ENCODE results near the gene GXYLT1. TPM values are rescaled to one million over a fixed set of nuclear protein-coding genes. Genes with fewer than 3 reads are reported as not detected.

Gene GXYLT1
- total RNA-seq, 1 donor from 2014 or later, result 11.6 TPM

DNA sequence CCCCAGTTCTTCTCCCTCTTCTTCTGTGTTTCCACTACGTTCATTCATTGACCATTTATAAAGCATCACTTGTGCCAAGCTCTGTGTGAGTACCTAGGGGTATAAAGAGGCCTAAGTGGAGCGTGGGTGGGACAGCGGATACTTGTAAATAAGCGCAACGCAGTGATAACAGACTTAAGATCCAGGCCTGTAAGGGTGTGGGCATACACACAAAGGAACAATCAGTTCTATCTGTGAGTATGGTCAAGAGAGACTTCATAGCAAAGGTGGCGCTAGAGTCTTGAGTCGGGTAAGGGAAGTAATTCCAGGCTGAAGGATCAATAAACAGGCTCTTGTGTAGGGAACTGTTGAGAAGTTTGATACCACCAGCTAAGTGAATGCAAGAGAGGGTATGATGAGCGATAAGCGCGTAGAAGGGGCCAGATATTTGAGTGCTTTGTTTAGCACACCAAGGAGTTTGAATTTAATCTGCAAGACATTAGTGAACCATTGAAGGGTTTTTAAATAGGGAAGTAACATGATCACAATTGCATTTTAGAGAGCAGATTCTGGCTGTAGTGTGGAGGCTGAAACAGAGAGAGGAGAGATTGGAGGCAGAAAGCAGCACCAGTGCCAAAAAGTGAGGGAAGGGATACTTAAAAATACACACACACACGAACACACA lies 1.0 kb upstream of the GXYLT1 start:
- TF ChIP-seq, protein P1, sequence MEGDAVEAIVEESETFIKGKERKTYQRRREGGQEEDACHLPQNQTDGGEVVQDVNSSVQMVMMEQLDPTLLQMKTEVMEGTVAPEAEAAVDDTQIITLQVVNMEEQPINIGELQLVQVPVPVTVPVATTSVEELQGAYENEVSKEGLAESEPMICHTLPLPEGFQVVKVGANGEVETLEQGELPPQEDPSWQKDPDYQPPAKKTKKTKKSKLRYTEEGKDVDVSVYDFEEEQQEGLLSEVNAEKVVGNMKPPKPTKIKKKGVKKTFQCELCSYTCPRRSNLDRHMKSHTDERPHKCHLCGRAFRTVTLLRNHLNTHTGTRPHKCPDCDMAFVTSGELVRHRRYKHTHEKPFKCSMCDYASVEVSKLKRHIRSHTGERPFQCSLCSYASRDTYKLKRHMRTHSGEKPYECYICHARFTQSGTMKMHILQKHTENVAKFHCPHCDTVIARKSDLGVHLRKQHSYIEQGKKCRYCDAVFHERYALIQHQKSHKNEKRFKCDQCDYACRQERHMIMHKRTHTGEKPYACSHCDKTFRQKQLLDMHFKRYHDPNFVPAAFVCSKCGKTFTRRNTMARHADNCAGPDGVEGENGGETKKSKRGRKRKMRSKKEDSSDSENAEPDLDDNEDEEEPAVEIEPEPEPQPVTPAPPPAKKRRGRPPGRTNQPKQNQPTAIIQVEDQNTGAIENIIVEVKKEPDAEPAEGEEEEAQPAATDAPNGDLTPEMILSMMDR (IDR thresholded peaks at IDR 0.05), result peak; percentile 27
- no peak for DNase-seq (ENCODE audit: low spot score)
- Mint-ChIP-seq H3K4me1 (ENCODE audit: low read depth) (peaks cover 37% of the 10 kb centered on the region), H3K4me3 (ENCODE audit: unreplicated experiment) (peak overlapping the region; percentile 72), H3K9me3 (ENCODE audit: low read depth) (no peaks in the 10 kb centered on the region), H3K27ac (ENCODE audit: unreplicated experiment) (peak overlapping the region; percentile 10), H3K36me3 (ENCODE audit: low read depth) (no peaks in the 10 kb centered on the region), H3K27me3 (ENCODE audit: low read depth) (no peaks in the 10 kb centered on the region)

DNA sequence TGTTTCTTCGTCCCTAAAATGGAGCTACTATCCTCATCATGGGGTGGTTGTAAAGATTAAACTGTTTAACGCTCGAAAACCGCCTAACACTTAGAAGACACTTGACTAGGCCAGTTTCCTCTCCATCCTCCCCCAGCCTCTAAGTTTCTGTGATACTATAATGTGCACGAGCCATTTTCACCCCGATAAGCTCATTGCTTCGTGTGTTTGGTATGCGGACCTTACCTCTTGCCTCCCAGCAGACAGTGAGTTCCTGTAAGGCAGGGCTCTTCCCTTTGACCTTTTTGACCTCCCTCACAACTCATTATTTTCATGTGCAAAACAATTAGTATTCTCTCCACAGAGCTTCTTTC lies 499 bp upstream of the GXYLT1 start:
- Mint-ChIP-seq H3K27me3 (ENCODE audit: low read depth) (no peaks in the 10 kb centered on the region), H3K4me3 (ENCODE audit: unreplicated experiment) (peak overlapping the region; percentile 72)

DNA sequence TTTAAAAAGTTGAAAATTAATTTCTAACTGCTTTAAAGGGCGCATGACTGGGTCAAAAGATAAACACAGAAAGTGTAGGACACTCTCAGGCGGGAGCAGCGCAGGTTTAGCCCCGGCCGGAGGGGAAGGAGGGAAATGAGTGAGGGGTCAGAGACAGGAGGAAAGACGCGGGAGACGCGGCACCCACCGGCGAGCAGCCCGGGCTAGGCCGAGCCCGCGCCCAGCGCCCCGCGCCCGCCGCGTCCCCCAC lies 591 bp downstream of the GXYLT1 start:
- DNase-seq (ENCODE audit: low spot score), result no peak
- Mint-ChIP-seq H3K27ac (ENCODE audit: unreplicated experiment) (peak overlapping the region; percentile 86), H3K36me3 (ENCODE audit: low read depth) (no peaks in the 10 kb centered on the region), H3K9me3 (ENCODE audit: low read depth) (no peaks in the 10 kb centered on the region), H3K4me1 (ENCODE audit: low read depth) (peaks cover 41% of the 10 kb centered on the region), H3K4me3 (ENCODE audit: unreplicated experiment) (peak overlapping the region; percentile 85), H3K27me3 (ENCODE audit: low read depth) (no peaks in the 10 kb centered on the region)
- TF ChIP-seq, protein P1 (IDR thresholded peaks at IDR 0.05), result no peak

More for the DNA sequence above, 499 bp upstream of the GXYLT1 start:
- peak overlapping the region; percentile 45 for H3K27ac Mint-ChIP-seq (ENCODE audit: unreplicated experiment)
- peaks cover 41% of the 10 kb centered on the region for H3K4me1 Mint-ChIP-seq (ENCODE audit: low read depth)
- H3K36me3 Mint-ChIP-seq (ENCODE audit: low read depth), result no peaks in the 10 kb centered on the region
- no peaks in the 10 kb centered on the region for H3K9me3 Mint-ChIP-seq (ENCODE audit: low read depth)
- DNase-seq (ENCODE audit: low spot score), result no peak
- TF ChIP-seq, protein P1 (IDR thresholded peaks at IDR 0.05), result no peak

DNA sequence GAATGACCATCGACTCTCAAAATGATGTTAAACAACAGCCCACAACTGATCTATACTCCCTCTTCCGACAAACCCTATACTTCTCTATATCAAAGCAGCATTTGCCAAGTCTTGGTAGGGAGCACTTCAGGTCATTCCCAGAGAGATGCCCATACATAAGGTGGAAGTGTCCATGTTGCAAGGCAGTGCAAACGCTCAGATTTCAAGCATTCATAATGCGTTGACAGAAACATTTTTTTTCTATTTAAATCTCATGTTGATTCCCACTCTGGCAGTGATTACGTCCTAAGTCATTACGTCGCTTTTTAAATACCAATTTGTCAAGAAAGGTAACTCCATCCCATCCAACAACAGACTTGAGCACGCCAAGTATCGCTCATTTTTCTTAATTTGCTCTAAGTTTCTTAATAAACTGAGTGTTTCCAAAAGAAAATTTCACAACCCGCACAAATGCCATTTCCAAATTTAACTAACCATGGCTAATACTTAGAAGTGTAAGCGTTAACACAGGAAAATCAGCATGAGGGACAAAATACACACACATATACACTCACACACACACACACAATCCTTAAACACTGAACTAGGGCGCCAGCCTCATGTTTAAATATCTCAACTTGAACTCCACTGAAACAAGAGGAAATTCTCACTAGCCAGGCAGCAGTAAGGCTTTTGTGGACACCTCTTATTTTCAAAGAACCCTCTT lies 1.1 kb downstream of the GXYLT1 start:
- H3K36me3 Mint-ChIP-seq (ENCODE audit: low read depth), result no peaks in the 10 kb centered on the region
- H3K4me3 Mint-ChIP-seq (ENCODE audit: unreplicated experiment), result peak overlapping the region; percentile 85
- no peaks in the 10 kb centered on the region for H3K27me3 Mint-ChIP-seq (ENCODE audit: low read depth)
- no peaks in the 10 kb centered on the region for H3K9me3 Mint-ChIP-seq (ENCODE audit: low read depth)
- TF ChIP-seq, protein P1 (IDR thresholded peaks at IDR 0.05), result no peak
- DNase-seq (ENCODE audit: low spot score), result no peak
- H3K4me1 Mint-ChIP-seq (ENCODE audit: low read depth), result peaks cover 41% of the 10 kb centered on the region
- H3K27ac Mint-ChIP-seq (ENCODE audit: unreplicated experiment), result peak overlapping the region; percentile 86

DNA sequence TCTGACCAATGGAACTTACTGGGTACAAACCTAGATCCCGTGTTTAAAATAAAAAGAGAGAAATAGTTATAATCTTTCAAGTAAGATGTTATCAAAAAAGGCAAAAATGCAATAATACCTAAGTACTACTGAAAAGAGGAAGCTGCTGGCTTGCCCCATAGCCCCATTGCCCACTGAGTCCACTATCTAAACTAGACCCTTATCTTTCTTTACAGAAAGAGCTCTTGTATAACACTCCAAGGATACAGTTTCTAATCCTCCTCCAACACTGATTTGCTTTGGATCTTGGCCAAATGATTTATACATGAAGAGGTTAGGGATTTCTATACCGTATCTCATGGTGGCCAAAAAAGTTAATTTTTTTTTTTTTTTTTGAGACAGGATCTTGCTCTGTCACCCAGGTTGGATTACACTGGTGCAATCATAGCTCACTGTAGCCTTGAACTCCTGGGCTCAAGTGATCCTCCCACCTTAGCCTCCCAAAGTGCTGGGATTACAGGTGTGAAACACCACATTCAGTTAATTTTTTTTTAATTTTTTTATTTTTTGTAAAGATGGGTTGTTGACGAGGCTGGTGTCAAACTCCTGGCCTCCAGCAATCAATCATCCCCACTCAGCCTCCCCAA lies 2.6 kb downstream of the GXYLT1 start:
- Mint-ChIP-seq H3K4me3 (ENCODE audit: unreplicated experiment) (no peak overlapping the region), H3K27ac (ENCODE audit: unreplicated experiment) (no peak overlapping the region), H3K36me3 (ENCODE audit: low read depth) (no peaks in the 10 kb centered on the region), H3K27me3 (ENCODE audit: low read depth) (no peaks in the 10 kb centered on the region), H3K9me3 (ENCODE audit: low read depth) (no peaks in the 10 kb centered on the region), H3K4me1 (ENCODE audit: low read depth) (peaks cover 41% of the 10 kb centered on the region)
- TF ChIP-seq, protein P1 (IDR thresholded peaks at IDR 0.05), result no peak
- no peak for DNase-seq (ENCODE audit: low spot score)
